HCT116 (cell line): Measurements from ENCODE around the gene STK40. TPM values are rescaled to one million over a fixed set of nuclear protein-coding genes. Genes with fewer than 3 reads are reported as not detected.

Source experiments
- ATAC-seq: fragments of 200-7000 bp; cut with Tn5 transposase; 2 replicates; pipeline ENCODE4 v1.9.1; 2020; ENCODE audit warnings: mild to moderate bottlenecking, moderate library complexity
- BruUV-seq: library from RNA; stranded (reverse); fragments of 400-500 nt; replicated peaks from 2 replicates; lab custom pipeline; 2021; lab: Mats Ljungman, UMichigan
- CTCF ChIA-PET: fragments of 300-600 bp; sonication (Branson Sonifier 250); formaldehyde crosslinking; loops from one replicate; lab custom pipeline; 2021; ENCODE audit warnings: antibody characterized with exemption; lab: Charles Lee
- POLR2A ChIA-PET: fragments of 300-600, 350-600 bp; sonication (Branson Sonifier 250); formaldehyde crosslinking; loops from one replicate; lab custom pipeline; 2021; ENCODE audit warnings: antibody characterized with exemption; lab: Charles Lee
- RAD21 ChIA-PET, 2 experiments: fragments of 300-600 bp; sonication (Branson Sonifier 250); formaldehyde crosslinking; loops; one replicate each; lab custom pipeline; 2023; ENCODE audit warnings: low total read pairs in 2 of 2; ENCODE audit not compliant: uncharacterized antibody in 2 of 2, unreplicated experiment in 2 of 2, low non-redundant PET in 1 of 2; lab: Charles Lee
- DNase-seq: peaks from one replicate; pipeline ENCODE4 v3.0.0-alpha.2; 2010; ENCODE audit warnings: low read depth, low spot score
- H2AFZ ChIP-seq: fragments of 200-600 bp; shearing (Covaris generic), sonication (generic); 2 replicates; pipeline ENCODE4 v1.6.1; 2017; ENCODE audit warnings: low read depth, mixed run types, mixed read lengths, antibody characterized with exemption, low read length; ENCODE audit not compliant: poor library complexity, severe bottlenecking
- H3K27ac ChIP-seq: 2 replicates; pipeline ENCODE4 v1.5.1; 2012; ENCODE audit warnings: low read depth, low read length
- H3K27me3 ChIP-seq: fragments of 200-600 bp; sonication (generic); 2 replicates; pipeline ENCODE4 v1.6.1; 2016; ENCODE audit warnings: mixed run types, low read length, mixed read lengths; ENCODE audit not compliant: insufficient read depth
- H3K36me3 ChIP-seq, 2 experiments: fragments of 200-500 bp in 1 of 2; fragments of 200-600 bp in 1 of 2; sonication (Bioruptor generic) in 1 of 2; sonication (generic) in 1 of 2; 2 replicates each; pipeline versions ENCODE4 v1.5.1 to v1.6.1; 2014 to 2016; ENCODE audit warnings: low read length in 2 of 2, inconsistent platforms in 1 of 2, mixed read lengths in 1 of 2, mixed run types in 1 of 2; ENCODE audit not compliant: insufficient read depth in 2 of 2, control insufficient read depth in 1 of 2
- H3K4me1 ChIP-seq, 2 experiments: fragments of 200-600 bp in 1 of 2; sonication (generic) in 1 of 2; 2 replicates each; pipeline versions ENCODE4 v1.5.1 to v1.6.1; 2012 to 2017; ENCODE audit warnings: low read length in 2 of 2, inconsistent platforms in 1 of 2, mild to moderate bottlenecking in 1 of 2, mixed read lengths in 1 of 2, mixed run types in 1 of 2, moderate library complexity in 1 of 2; ENCODE audit not compliant: insufficient read depth in 2 of 2, control insufficient read depth in 1 of 2
- H3K4me2 ChIP-seq: fragments of 200-600 bp; sonication (generic); 2 replicates; pipeline ENCODE4 v1.6.1; 2017; ENCODE audit warnings: mixed run types, low read length, mixed read lengths
- H3K4me3 ChIP-seq, 2 experiments: fragments of 200-600 bp in 1 of 2; sonication (generic) in 1 of 2; replicated peaks in 1 of 2; 2 replicates each; pipeline ENCODE4 v1.5.1; 2011 to 2016; ENCODE audit warnings: low read length in 2 of 2, control low read depth in 1 of 2, low read depth in 1 of 2, mild to moderate bottlenecking in 1 of 2, mixed read lengths in 1 of 2, mixed run types in 1 of 2
- H3K79me2 ChIP-seq: fragments of 200-600 bp; sonication (generic); 2 replicates; pipeline ENCODE4 v1.6.1; 2017; ENCODE audit warnings: mild to moderate bottlenecking, mixed run types, low read length, moderate library complexity, mixed read lengths; ENCODE audit not compliant: insufficient read depth
- H3K9ac ChIP-seq: fragments of 200-600 bp; sonication (generic); 2 replicates; pipeline ENCODE4 v1.6.1; 2016; ENCODE audit warnings: low read length, mixed read lengths
- H3K9me2 ChIP-seq: fragments of 200-600 bp; sonication (generic), shearing (Covaris generic); 2 replicates; pipeline ENCODE4 v1.6.1; 2017; ENCODE audit warnings: mixed run types, mild to moderate bottlenecking, moderate library complexity; ENCODE audit not compliant: insufficient read depth
- H3K9me3 ChIP-seq, 2 experiments: fragments of 200-500 bp in 1 of 2; fragments of 200-600 bp in 1 of 2; sonication (Bioruptor generic) in 1 of 2; sonication (generic) in 1 of 2; 2 replicates each; pipeline ENCODE4 v1.6.1; 2014 to 2017; ENCODE audit warnings: low read length in 2 of 2, mixed read lengths in 2 of 2, inconsistent platforms in 1 of 2, low read depth in 1 of 2, mild to moderate bottlenecking in 1 of 2, mixed run types in 1 of 2, moderate library complexity in 1 of 2; ENCODE audit not compliant: control insufficient read depth in 1 of 2, insufficient read depth in 1 of 2
- H4K20me1 ChIP-seq: fragments of 200-600 bp; sonication (generic), shearing (Covaris generic); 2 replicates; pipeline ENCODE4 v1.6.1; 2017; ENCODE audit warnings: mixed run types, mild to moderate bottlenecking, moderate library complexity; ENCODE audit not compliant: insufficient read depth
- CBX3 ChIP-seq: IDR thresholded peaks from 2 replicates; pipeline ENCODE4 v1.6.1; 2012; ENCODE audit warnings: low read depth
- EGR1 ChIP-seq: IDR thresholded peaks from 2 replicates; pipeline ENCODE4 v1.6.1; 2012; ENCODE audit warnings: low read depth
- MAX ChIP-seq: IDR thresholded peaks from 2 replicates; pipeline ENCODE4 v1.6.1; 2012
- POLR2AphosphoS5 ChIP-seq: IDR thresholded peaks from 2 replicates; pipeline ENCODE4 v1.6.1; 2011; ENCODE audit warnings: mild to moderate bottlenecking, low read depth, low read length, moderate library complexity
- REST ChIP-seq: IDR thresholded peaks from 2 replicates; pipeline ENCODE4 v1.6.1; 2012; ENCODE audit warnings: low read depth
- ZBTB33 ChIP-seq: IDR thresholded peaks from 2 replicates; pipeline ENCODE4 v1.6.1; 2011; ENCODE audit warnings: mild to moderate bottlenecking, low read length, moderate library complexity; ENCODE audit not compliant: insufficient replicate concordance; ENCODE audit errors: extremely low read depth
- intact Hi-C: fragments of 100-400 bp; cut with micrococcal nuclease; formaldehyde crosslinking; loops from 2 replicates; pipeline ENCODE4 v1.10.0; 2022
- total RNA-seq: library from RNA; stranded (reverse); gene quantifications from one replicate; pipeline ENCODE4 v1.2.1, GENCODE V29; 2021; ENCODE audit not compliant: unreplicated experiment

Gene STK40
- total RNA-seq, 1 experiment from 2014 or later = 33.9 TPM

GRCh38 chr1:36328713-36329112 lies 57.0 kb downstream of the STK40 start:
- ChIA-PET CTCF (no interaction called here), RAD21 (no interaction called here), POLR2A (no interaction called here)
- no peak overlapping the region for H3K9ac ChIP-seq
- H3K27ac ChIP-seq = no peak overlapping the region
- DNase-seq (no peak), ATAC-seq (no peak)
- H3K27me3 ChIP-seq = no peaks in the 10 kb centered on the region
- intact Hi-C loops = no loop called here
- no peak overlapping the region for H2AFZ ChIP-seq
- peaks cover 16 to 38% of the 10 kb centered on the region in 2 experiments for H3K4me1 ChIP-seq
- peak overlapping the region; percentile 27; the same call in 1 of the 2 replicates for H3K4me2 ChIP-seq
- H3K9me2 ChIP-seq = no peaks in the 10 kb centered on the region
- no peaks in the 10 kb centered on the region for H3K36me3 ChIP-seq
- H3K79me2 ChIP-seq = no peaks in the 10 kb centered on the region
- H3K9me3 ChIP-seq = no peaks in the 10 kb centered on the region
- no peaks in the 10 kb centered on the region for H4K20me1 ChIP-seq
- no peak overlapping the region for H3K4me3 ChIP-seq
- no TSS peak for BruUV-seq
- no peak for TF ChIP-seq EGR1
- no peak for TF ChIP-seq ZBTB33
- no peak for TF ChIP-seq REST
- 0 out of 2 replicates have a peak, but pooled peaks have one; percentile 54 for TF ChIP-seq MAX
- TF ChIP-seq POLR2AphosphoS5 = peak; percentile 31; the same call in 1 of the 2 replicates
- no peak for TF ChIP-seq CBX3
